ENCODE measurements around the gene EZH2.

EZH2 gene

GRCh38 chr7:148838905-148839304 is 45.2 kb downstream of the EZH2 start:
- no peak for TF ChIP-seq SIN3A (IDR thresholded peaks at IDR 0.05; ENCODE audit: borderline replicate concordance, insufficient read depth, low read length)
- no peak for TF ChIP-seq TAF1 (IDR thresholded peaks at IDR 0.05; ENCODE audit: borderline replicate concordance, insufficient read depth, low read length)
- TF ChIP-seq POLR2AphosphoS5 (IDR thresholded peaks at IDR 0.05; ENCODE audit: low read depth, low read length) = no peak
- TF ChIP-seq FOXP2 (optimal IDR thresholded peaks at IDR 0.05; ENCODE audit: borderline replicate concordance, extremely low read depth, extremely low read length, insufficient read depth) = no peak
- no peak for TF ChIP-seq REST (IDR thresholded peaks at IDR 0.05; ENCODE audit: insufficient read depth in 1 of 2, low read depth in 2 of 2, low read length in 2 of 2)

DNA sequence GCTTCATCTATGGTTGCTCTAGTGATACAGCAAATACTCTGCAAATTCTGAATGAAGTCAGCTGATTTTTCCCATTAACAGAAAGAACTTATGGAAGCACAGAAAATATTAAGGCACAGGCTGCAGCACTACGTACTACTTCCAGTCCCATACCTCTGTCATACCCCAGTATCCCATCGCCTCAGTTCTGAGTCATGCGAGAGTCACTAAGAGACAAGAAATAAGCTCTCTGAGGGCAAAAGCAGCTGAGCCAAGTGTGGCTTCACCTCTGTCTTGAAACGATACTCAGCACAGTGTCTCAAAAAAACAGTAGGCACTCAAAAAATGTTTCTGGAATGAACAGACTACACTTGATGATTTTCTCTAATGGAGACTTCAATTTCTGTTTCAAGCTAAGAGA is 48.2 kb downstream of the EZH2 start:
- no peak for TF ChIP-seq SIN3A (IDR thresholded peaks at IDR 0.05; ENCODE audit: borderline replicate concordance, insufficient read depth, low read length)

DNA sequence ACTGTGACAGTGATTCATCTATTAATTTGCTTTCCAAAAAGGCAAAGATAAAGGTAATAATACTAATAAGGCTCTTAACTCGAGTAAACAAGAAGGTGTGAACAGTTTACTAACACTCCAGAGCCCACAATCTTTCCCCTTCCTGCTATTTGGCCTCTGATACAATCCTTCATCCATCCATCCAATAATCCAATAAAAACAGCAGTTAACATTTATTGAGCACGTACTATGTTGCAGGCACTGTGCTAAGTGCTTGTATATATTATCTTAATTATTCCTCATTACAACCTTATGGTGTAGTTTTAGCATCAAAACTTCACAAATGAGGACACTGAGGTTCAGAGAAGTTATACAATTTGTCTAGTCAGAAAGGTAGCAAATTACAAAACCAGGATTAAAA is 49.5 kb downstream of the EZH2 start:
- no peak for TF ChIP-seq TAF1 (IDR thresholded peaks at IDR 0.05; ENCODE audit: borderline replicate concordance, insufficient read depth, low read length)
- TF ChIP-seq POLR2AphosphoS5 (IDR thresholded peaks at IDR 0.05; ENCODE audit: low read depth, low read length) = no peak
- no peak for TF ChIP-seq SIN3A (IDR thresholded peaks at IDR 0.05; ENCODE audit: borderline replicate concordance, insufficient read depth, low read length)
- TF ChIP-seq FOXP2 (optimal IDR thresholded peaks at IDR 0.05; ENCODE audit: borderline replicate concordance, extremely low read depth, extremely low read length, insufficient read depth) = no peak

GRCh38 chr7:148831782-148832181 is 52.3 kb downstream of the EZH2 start:
- no peak for TF ChIP-seq POLR2AphosphoS5 (IDR thresholded peaks at IDR 0.05; ENCODE audit: low read depth, low read length)
- TF ChIP-seq FOXP2 (optimal IDR thresholded peaks at IDR 0.05; ENCODE audit: borderline replicate concordance, extremely low read depth, extremely low read length, insufficient read depth) = no peak
- no peak for TF ChIP-seq REST (IDR thresholded peaks at IDR 0.05; ENCODE audit: insufficient read depth in 1 of 2, low read depth in 2 of 2, low read length in 2 of 2)

GRCh38 chr7:148830897-148831692 is 53.0 kb downstream of the EZH2 start:
- TF ChIP-seq POLR2AphosphoS5 (IDR thresholded peaks at IDR 0.05; ENCODE audit: low read depth, low read length) (no peak), TAF1 (IDR thresholded peaks at IDR 0.05; ENCODE audit: borderline replicate concordance, insufficient read depth, low read length) (no peak), FOXP2 (optimal IDR thresholded peaks at IDR 0.05; ENCODE audit: borderline replicate concordance, extremely low read depth, extremely low read length, insufficient read depth) (no peak), REST (IDR thresholded peaks at IDR 0.05; ENCODE audit: insufficient read depth in 1 of 2, low read depth in 2 of 2, low read length in 2 of 2) (no peak), SIN3A (IDR thresholded peaks at IDR 0.05; ENCODE audit: borderline replicate concordance, insufficient read depth, low read length) (no peak)

DNA sequence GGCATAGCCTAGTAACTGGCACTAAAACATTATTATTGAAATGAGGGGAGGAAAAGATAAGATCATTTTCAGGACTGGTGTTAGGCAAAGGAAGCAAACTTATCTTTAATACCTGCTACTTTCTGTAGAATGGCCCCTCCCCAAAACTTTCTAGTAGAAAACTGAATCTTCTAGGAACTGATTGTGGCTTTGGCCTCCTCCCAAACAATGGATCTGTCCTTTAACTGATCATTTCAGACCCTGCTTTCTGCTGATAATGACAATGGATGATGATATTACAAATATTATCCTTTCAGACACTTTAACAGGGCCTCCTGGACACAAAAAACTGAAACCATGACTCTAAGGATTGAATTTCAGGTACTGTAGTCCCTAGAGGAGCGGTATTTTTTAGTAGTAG is 55.1 kb downstream of the EZH2 start:
- no peak for TF ChIP-seq SIN3A (IDR thresholded peaks at IDR 0.05; ENCODE audit: borderline replicate concordance, insufficient read depth, low read length)
- TF ChIP-seq POLR2AphosphoS5 (IDR thresholded peaks at IDR 0.05; ENCODE audit: low read depth, low read length) = no peak
- TF ChIP-seq REST (IDR thresholded peaks at IDR 0.05; ENCODE audit: insufficient read depth in 1 of 2, low read depth in 2 of 2, low read length in 2 of 2) = no peak
- TF ChIP-seq TAF1 (IDR thresholded peaks at IDR 0.05; ENCODE audit: borderline replicate concordance, insufficient read depth, low read length) = no peak
- TF ChIP-seq FOXP2 (optimal IDR thresholded peaks at IDR 0.05; ENCODE audit: borderline replicate concordance, extremely low read depth, extremely low read length, insufficient read depth) = no peak
